LNCAP (cell line): ENCODE data around the gene PDE5A.

Experiments used
- TF ChIP-seq, protein P1 (sequence below): fragments of 450-650 bp; IDR thresholded peaks from 2 replicates; pipeline ENCODE4 v1.5.1; 2017; ENCODE audit warnings: mild to moderate bottlenecking

Gene PDE5A

DNA sequence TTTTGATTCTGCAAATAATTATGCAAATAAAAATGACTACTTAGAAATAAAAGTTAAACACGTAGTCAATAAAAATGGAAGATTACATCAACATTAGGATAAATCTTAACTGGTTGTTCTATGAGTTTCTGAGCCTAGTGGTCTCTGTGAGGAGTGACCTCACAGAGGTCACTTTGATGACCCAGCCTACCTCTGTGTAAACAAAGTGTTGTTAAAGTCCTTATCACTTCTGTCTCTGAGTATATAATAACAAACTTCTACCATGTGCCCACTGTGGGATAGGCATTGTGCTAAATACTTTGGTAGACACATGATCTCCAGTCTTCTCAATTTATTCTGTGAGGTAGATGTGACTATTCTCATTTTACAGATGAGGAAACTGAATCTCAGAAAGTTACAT lies 85.4 kb downstream of the PDE5A start:
- TF ChIP-seq, protein P1, sequence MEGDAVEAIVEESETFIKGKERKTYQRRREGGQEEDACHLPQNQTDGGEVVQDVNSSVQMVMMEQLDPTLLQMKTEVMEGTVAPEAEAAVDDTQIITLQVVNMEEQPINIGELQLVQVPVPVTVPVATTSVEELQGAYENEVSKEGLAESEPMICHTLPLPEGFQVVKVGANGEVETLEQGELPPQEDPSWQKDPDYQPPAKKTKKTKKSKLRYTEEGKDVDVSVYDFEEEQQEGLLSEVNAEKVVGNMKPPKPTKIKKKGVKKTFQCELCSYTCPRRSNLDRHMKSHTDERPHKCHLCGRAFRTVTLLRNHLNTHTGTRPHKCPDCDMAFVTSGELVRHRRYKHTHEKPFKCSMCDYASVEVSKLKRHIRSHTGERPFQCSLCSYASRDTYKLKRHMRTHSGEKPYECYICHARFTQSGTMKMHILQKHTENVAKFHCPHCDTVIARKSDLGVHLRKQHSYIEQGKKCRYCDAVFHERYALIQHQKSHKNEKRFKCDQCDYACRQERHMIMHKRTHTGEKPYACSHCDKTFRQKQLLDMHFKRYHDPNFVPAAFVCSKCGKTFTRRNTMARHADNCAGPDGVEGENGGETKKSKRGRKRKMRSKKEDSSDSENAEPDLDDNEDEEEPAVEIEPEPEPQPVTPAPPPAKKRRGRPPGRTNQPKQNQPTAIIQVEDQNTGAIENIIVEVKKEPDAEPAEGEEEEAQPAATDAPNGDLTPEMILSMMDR = no peak

DNA sequence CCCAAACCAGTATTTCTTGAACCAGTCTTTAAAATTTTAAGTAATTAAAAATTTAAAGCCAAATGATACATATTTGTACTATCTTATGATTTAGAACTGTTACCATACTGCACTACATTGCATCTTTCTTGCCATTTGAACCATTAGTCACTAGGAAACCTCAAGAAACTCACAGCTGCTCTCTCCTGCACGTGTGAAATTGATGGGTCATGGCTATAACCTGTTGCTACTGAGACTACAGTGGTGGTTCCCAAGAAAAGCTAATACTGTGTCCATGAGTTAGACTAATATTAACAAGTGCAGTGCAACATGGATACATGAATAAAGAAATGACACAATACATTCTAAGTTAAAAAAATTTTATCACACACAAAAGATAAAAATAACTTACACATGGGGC lies 88.4 kb downstream of the PDE5A start:
- TF ChIP-seq, protein P1 = no peak

DNA sequence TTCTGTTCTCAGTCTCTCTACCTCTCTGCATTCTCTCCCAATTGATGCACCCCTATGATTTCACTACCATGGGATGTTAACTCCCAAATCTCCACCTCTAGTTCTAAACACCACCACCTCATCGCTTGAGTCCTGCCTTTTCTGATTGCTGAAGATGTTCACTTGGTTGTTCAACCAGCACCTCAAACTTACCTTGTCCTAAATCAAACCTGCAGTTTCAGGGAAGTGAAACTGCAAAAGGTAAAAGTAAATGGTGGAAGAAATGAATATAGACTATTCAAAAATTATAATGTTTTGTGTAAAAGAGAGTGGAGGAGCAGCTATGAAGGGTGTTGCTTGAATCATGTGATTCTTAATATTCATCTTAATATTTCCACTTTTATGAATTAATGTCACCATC lies 91.0 kb downstream of the PDE5A start:
- TF ChIP-seq, protein P1 = no peak

DNA sequence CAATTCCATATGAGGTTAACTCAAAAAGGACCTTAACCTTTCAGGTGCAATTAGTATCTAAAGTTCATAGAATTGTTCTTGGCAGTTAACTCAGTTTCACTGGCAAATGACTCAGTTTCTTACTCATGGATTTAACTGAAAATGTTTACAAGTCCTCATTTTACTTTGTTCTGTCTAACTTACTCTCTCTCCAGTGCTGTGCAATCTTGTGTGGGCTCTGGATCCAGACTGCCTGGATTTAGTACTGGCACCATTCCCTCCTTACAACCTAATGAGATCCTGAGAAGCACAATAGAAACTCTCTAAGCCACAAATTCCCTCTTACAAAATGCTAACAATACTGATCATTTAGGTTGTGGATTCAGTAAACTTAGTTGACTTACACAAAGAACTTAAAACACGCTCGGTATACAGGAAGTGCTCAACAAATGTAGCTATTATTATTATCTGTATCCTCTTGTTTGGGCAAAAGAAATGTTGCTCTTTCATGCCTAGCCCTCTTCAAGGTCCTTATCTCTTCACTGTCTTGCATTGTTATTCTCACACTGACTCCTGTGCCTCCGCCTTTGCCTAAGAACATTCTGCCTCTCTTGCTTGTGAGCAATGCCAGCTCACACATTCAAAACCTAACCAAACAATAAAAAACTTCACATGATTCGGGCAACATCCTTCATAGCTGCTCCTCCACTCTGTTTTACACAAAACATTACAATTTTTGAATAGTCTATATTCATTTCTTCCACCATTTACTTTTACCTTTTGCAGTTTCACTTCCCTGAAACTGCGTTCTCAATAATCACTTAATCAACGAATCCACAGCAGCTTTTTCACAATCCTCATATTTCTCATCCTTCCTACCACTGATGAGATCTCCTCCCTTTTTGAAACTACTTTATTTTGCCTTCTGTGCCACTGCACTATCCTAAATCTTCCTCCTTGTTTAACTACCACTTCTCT lies 91.8 kb downstream of the PDE5A start:
- TF ChIP-seq, protein P1 = no peak

DNA sequence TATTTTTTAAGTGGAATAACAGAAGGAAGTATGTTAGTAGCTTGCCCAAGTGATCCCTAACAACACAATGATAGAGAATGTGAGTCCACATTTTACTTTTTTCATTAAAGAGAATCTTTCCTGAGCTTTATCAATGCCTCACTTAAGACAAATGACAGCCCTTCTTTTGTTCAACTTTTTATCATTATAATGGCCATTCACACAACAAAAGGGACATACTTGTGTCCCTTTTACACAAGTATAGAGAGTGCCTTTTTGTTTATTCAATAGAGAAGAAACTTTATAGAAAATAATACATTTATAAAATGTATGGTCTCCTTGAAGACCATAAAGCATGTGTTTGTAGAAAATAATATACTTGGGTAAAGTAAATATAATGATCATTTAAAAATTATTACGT lies 96.3 kb downstream of the PDE5A start:
- TF ChIP-seq, protein P1 = no peak

DNA sequence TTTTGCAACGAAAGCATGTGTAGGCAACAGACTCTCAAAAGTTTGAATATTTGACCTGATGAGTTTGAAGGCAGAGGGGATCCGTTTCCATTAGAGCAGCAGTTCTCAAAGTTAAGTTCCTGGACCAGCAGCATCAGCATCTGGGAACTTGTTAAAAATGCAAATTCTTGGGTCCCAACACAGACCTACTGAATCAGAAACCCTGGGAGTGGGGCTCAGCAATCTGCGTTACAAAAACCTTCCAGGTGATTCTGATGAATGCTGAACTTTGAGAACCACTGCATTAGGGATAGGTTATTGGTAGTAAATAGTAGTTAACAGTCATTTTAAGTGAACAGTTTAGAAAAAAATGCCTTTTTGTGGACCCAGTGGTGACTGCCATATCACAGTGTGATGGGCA lies 98.8 kb downstream of the PDE5A start:
- TF ChIP-seq, protein P1 = no peak

DNA sequence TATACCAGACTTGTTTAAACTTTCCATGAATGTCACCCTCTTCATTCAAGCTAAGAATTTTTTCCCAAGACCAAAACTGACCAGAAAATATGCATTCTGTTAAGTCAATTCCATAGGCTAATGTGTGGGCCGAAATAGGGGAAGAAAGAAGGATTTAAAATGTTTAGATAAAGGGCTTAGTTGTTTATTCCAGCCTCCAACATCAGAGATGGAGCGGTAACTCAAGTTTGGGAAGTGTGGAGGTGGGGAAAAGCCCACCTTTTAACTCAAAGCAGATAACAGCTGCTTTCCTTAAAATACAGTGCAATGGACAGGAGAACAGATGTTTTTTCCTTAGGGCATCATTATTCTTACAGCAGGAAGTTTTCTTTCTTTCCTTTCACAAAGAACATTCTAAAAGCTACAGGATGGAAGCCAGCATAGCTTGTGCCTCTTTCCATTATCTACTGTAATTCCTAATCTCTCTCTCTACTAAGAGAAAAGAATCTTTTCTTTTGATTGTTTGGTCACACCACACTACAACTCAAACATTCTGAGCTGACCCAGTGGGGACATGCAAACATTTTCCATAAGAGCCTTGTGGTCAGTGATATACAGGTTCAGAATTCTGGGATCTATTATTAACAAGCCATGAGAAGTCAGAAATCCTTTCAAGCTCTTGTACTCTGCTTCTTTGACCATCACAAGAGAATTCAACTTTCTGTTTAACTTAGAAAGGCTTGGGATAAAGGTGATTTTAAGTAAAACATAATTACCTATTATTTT lies 101.6 kb downstream of the PDE5A start:
- TF ChIP-seq, protein P1 = no peak
